DMS153 (cell line): ENCODE measurements around the gene PDZD2.
"Not testable (repeated sequence)": the region's sequence is repeated elsewhere in the genome, so short reads cannot be mapped to it uniquely, and the experiment has no call there.

Experiments used
- DNase-seq: peaks from one replicate; lab custom pipeline; 2025; lab: John Stamatoyannopoulos, UW

The PDZD2 gene

GRCh38 chr5:31638748-31639418, at the start of gene PDZD2:
Gene PDZD2 (plus strand): TSS chr5:31639131.
- peak; percentile 62 for DNase-seq

GRCh38 chr5:31593665-31594064, 45.3 kb upstream of the PDZD2 start:
- no peak for DNase-seq

- no peak for DNase-seq
Measured at GRCh38 chr5:31596354-31596753, 42.6 kb upstream of the PDZD2 start.

- DNase-seq: no peak
Measured at GRCh38 chr5:31598640-31599611, 40.0 kb upstream of the PDZD2 start.

GRCh38 chr5:31602305-31602704, 36.6 kb upstream of the PDZD2 start:
- DNase-seq: not testable (repeated sequence)

- no peak for DNase-seq
Measured at GRCh38 chr5:31604240-31604639, 34.7 kb upstream of the PDZD2 start.

GRCh38 chr5:31604644-31605043, 34.3 kb upstream of the PDZD2 start:
- no peak for DNase-seq

GRCh38 chr5:31605920-31606319, 33.0 kb upstream of the PDZD2 start:
- DNase-seq: no peak

GRCh38 chr5:31607546-31607945, 31.4 kb upstream of the PDZD2 start:
- DNase-seq: no peak

GRCh38 chr5:31611002-31611401, 27.9 kb upstream of the PDZD2 start:
- DNase-seq: no peak

- DNase-seq: no peak
Measured at GRCh38 chr5:31613651-31614050, 25.3 kb upstream of the PDZD2 start.

- DNase-seq: no peak
Measured at GRCh38 chr5:31614151-31615020, 24.5 kb upstream of the PDZD2 start.

GRCh38 chr5:31617867-31618266, 21.1 kb upstream of the PDZD2 start:
- DNase-seq: no peak

- no peak for DNase-seq
Measured at GRCh38 chr5:31620026-31620425, 18.9 kb upstream of the PDZD2 start.

- no peak for DNase-seq
Measured at GRCh38 chr5:31623249-31623648, 15.7 kb upstream of the PDZD2 start.

- no peak for DNase-seq
Measured at GRCh38 chr5:31625394-31625793, 13.5 kb upstream of the PDZD2 start.

GRCh38 chr5:31626156-31626555, 12.8 kb upstream of the PDZD2 start:
- peak; percentile 5 for DNase-seq

GRCh38 chr5:31626604-31627234, 12.2 kb upstream of the PDZD2 start:
- DNase-seq: no peak

- DNase-seq: no peak
Measured at GRCh38 chr5:31630931-31631330, 8.0 kb upstream of the PDZD2 start.

GRCh38 chr5:31632460-31632859, 6.5 kb upstream of the PDZD2 start:
- DNase-seq: no peak

- DNase-seq: no peak
Measured at GRCh38 chr5:31635446-31635845, 3.5 kb upstream of the PDZD2 start.

- no peak for DNase-seq
Measured at GRCh38 chr5:31637851-31638250, 1.1 kb upstream of the PDZD2 start.
